Activated CD8-positive, alpha-beta memory T cell treated with anti-CD3 and anti-CD28 coated beads, Interleukin-2, amount 50 U/mL, for 1 hour (primary cell): Measurements from ENCODE around the gene SMIM24.

Source experiments
- DNase-seq: peaks from one replicate; pipeline ENCODE4 v3.0.0-alpha.2; 2020; ENCODE audit errors: extremely low read depth

The SMIM24 gene

DNA sequence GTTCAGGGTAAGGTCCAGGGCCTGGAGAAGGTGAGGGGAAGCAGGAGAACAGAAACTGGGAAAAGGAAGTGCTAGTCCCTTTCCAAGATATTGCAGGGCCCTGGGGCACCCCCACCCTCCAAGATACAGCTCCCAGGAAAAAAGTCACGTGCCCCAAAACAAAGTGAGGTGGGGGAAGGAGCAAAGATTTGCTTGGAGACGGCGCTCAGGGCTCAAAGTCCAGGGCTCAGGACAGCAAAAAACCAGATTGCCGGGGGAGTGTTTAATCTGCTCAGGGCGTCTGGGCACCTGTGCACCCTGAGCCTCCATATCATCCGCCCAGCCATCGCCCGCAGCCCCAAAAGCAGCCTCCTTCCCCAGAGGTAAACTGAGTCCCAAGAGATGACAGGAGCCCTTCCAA, 6.3 kb downstream of the SMIM24 start:
- DNase-seq: no peak

DNA sequence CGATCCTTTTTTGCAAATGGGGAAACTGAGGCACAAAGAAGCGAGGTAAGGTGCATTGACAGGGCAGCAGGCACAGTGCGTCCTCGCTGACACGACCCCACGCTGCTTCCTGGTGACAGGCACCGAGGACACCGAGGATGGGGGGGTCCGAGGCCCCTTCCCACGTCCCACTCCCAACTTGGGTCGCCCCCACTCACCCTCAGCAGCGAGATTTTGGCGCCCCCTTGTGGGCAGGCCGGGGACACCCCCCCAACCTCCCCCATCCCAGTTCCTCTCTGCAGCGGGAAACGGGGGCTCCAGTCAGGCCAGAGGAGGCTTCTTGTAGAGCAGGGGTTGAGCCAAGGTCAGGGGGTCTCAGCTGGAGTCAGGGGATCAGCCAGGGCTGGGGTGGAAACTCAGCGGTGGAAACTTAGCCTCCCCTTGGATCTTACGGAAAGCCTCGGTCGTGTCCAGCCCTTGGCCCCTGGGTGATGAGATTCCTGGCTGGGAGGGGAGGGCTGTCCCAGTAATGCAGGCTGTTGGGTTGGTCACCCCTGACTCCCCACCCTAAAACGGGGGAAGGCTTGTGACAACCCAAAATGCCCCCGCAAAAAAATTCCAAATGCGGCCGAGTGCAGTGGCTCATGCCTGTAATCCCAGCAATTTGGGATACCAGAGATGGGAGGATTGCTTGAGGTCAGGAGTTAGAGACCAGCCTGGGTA, 8.2 kb downstream of the SMIM24 start:
- no peak for DNase-seq

- no peak for DNase-seq
Measured at GRCh38 chr19:3470500-3471128, 9.7 kb downstream of the SMIM24 start.

DNA sequence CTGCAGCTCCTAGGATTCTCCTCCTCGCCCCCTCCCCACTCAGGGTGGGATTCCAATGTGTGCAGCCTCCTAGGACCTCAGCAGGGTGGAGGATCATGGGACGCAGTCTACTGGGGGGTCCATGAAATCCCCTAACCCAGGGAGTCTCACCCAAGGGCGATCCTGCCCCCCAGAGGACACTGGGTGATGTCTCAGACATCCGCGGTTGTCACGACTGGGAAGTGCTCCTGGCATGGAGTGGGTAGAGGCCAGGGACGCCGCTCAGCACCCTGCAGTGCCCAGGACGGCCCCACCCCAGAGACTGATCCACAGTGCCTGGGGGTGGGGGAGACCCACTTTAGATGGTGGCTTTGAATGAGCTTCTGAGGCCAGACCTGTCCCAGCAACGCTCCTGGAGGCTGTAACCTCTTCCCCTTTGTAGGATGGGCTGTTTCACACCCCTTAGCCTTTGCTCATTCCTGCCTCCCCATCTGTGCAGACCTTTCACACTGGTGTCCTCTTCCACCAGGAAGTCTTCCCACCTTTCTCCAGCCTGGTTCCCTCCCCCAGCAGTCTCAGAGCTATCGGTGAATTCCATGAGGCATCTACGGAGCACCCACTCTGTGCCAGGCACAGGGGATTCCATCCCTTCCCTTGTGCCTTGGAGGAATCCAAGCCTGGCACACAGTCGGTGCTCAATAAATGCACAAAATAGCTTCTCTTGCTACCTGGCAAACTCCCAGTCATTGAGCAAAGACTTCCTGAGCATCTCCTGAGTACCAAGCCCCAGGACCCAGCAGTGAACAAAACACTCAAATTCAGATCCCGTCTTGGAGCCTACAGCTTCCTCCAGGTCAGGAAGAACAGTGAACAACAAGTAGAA, 10.5 kb downstream of the SMIM24 start:
- DNase-seq: no peak

DNA sequence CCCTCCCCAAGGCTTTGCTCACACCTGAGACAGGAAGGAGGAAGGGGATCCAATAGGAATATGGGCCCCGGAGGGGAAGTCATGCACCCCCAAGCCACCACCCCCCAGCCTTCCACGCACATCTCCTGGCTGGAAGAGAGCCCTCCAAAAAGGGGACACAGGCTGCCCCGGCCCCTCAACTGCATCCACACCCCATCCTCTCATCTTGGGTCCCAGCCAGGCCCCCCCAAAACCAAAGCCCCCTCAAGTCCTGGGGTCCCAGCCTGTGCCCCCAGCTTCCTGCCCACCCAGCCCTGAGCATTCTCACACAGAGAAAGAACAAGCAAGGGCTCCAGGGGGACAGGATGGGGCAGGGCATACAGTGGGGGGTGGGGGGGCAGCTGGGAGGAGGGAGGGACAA, 12.1 kb downstream of the SMIM24 start:
- DNase-seq: no peak

- DNase-seq: no peak
Measured at GRCh38 chr19:3467437-3468198, 12.7 kb downstream of the SMIM24 start.

GRCh38 chr19:3466635-3467034, 13.7 kb downstream of the SMIM24 start:
- DNase-seq: no peak

DNA sequence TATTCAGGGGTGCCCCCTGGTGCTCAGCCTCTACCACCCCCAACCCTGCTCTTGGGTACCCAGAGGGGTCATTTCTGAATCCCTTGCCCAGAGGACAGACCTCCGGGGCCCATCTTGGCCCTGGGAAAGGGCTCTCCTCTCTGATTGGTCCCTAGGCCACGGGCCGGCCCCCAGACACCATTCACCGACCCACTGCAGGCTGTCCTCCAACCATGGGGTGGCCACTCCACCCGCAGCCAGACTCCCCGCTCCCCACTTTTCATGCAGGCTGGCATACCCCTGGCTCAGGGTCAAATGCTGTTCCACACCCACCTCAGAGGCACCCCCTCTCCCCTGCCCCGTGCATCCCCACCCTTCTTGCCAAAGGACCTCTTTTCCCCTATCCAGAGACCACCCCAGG, 14.8 kb downstream of the SMIM24 start:
- no peak for DNase-seq

- DNase-seq: no peak
Measured at GRCh38 chr19:3464587-3465235, 15.6 kb downstream of the SMIM24 start.

GRCh38 chr19:3463714-3464586, 16.4 kb downstream of the SMIM24 start:
- DNase-seq: no peak

DNA sequence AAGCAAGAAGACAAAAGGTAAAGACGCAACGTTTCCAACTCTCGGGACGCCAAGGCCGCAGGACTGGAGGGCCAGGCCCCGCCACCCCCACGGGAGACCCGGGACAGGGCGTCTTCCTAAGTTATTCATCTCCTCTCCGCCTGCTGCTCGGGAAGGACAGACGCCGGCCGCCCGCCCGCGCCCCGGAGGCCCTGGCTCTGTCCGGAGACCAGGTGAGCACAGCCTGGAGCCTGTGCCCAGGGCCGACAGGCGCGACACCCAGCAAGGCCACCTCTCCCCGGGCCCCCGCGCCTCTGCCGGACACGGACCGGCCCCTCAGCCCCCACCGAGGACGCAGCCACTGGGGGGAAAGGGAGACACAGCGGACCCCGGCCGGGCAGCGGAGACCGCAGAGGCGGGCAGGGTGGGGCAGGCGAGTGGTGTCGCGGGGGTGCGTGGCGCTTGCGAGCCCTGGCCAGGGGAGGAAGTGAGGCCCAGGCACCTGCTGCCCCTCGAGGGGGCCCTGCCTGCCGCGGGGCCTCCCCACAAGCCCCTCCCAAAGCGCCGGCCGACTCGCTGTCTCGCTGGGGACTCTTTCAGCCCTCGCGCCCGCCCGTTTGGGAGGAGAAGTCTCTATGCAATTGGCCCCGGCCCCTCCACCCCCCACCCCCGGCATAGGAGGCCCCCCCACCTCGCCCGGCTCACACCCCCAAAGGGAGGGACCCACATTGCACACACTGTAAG, 17.2 kb downstream of the SMIM24 start:
- no peak for DNase-seq

DNA sequence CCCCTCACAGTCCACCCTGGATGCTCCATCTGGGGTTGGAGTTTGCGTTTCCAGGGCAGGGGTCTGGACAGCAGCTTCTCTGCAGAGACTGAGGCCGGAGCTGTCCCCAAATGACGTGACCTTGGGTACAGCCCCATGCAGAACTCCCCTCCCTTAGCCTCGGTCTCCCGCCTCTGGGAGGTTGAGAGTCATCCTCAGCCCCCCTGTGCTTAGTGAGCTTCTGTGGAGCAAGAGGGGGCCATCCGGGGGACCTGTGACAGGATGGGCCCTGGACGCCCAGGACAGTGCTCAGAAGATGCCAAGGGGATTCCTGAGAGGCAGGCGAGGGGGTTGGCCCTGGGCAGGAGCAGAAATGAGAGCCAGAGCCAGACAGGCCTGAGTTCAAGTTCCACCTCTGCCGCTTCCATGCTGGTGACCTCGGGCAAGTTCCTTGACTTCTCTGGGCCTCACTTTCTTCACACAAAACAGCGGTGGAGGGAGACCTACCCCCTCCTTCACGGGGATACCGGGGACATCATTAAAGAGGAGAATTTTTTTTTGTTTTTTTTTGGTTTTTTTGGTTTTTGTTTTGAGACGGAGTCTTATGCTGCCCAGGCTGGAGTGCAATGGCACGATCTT, 20.3 kb downstream of the SMIM24 start:
- no peak for DNase-seq

GRCh38 chr19:3459089-3459881, 21.0 kb downstream of the SMIM24 start:
- no peak for DNase-seq

DNA sequence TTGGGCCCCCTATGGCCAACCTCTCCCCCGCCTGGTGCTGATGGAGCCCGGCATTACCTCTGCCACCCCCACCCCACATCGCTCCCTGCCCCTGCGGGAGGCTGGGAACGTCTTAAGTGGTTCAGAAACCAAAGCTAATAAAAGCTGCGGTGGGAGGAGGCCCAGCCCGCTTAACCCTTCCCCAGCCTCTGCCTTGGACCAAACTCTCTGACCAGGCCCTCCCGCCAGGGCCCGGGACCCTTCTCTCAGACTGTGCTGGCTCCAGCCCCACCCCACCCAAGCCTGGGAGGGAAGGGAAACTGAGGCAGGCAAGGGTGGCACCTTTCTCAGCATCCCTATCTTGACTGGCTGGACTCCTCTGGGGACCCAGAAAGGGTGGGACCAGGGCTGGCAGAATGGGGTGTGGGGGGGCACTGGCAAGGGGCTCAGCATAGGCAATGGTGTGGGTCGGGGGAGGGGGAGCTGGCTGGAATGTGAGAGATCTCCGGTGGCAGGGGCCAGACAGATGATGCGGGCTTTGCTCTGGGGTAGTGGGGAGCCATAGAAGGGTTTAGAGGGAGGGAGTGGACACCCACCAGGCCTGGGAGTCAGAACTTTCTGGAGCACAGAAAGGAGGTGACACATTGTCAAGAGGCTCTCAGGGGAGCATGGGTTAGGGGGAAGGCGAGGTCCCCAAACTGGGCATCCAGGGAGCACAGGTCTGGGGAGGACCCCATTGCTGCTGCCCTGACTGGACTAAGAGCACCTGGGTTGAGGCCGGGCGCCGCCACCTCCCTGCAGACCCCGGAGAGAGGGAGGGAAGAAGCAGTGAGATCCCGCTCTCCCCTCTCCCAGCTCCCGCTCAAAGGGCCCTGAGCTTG, 21.9 kb downstream of the SMIM24 start:
- DNase-seq: no peak

GRCh38 chr19:3457528-3458228, 22.6 kb downstream of the SMIM24 start:
- DNase-seq: no peak

DNA sequence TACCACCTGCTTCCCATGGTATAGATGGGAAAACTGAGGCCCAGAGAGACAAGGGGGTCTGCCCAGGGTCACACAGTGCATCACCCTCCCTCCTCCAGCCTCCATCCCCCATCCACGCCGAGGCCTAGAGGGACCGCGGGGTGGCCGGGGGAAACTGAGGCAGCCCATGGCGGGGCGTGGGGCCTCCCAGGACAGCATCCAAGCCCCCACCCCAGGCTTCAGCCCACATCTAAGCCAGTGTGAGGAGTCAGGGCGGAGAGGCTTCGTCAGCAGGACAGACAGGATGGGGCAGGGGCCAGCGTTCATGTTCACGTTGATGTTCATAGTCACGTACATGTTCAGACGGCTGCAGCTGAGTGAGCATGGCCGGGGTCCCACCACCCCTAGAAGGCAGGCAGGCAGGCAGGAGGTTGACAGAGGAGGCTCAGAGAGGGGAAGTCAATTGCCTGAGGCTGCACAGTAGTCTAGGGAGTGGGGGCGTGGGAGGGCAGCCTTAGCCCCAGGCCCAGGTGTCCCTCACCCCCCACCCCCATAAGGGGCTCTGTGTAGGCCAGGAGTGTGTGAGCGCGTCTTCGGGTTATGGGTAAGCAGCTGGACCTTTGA, 23.3 kb downstream of the SMIM24 start:
- DNase-seq: no peak
